Pons (tissue), 1 donor: ENCODE data around the gene DPP6.
"Not testable (repeated sequence)": the region's sequence is repeated elsewhere in the genome, so short reads cannot be mapped to it uniquely, and the experiment has no call there.

ENCODE experiments used
- DNase-seq: peaks from one replicate; pipeline ENCODE4 v3.0.0-alpha.2; 2016; ENCODE audit warnings: low spot score

DPP6 gene

GRCh38 chr7:154072395-154073181 is 20.4 kb downstream of the DPP6 start:
- not testable (repeated sequence) for DNase-seq

- not testable (repeated sequence) for DNase-seq
These were observed 26.3 kb downstream of the DPP6 start for GRCh38 chr7:154078523-154078922.

- DNase-seq = not testable (repeated sequence)
These were observed 28.1 kb downstream of the DPP6 start for GRCh38 chr7:154080249-154080648.

- DNase-seq = peak; percentile 71
These were observed 35.0 kb downstream of the DPP6 start for GRCh38 chr7:154087037-154087725.

GRCh38 chr7:154092093-154092492 is 39.9 kb downstream of the DPP6 start:
- not testable (repeated sequence) for DNase-seq

- not testable (repeated sequence) for DNase-seq
These were observed 43.0 kb downstream of the DPP6 start for GRCh38 chr7:154095201-154095600.

GRCh38 chr7:154105063-154105462 is 52.9 kb downstream of the DPP6 start:
- not testable (repeated sequence) for DNase-seq

GRCh38 chr7:154109615-154110014 is 57.4 kb downstream of the DPP6 start:
- not testable (repeated sequence) for DNase-seq

GRCh38 chr7:154113732-154114351 is 61.6 kb downstream of the DPP6 start:
- DNase-seq = not testable (repeated sequence)

- peak; percentile 22 for DNase-seq
These were observed 65.5 kb downstream of the DPP6 start for GRCh38 chr7:154117411-154118390.

GRCh38 chr7:154120825-154121224 is 68.6 kb downstream of the DPP6 start:
- DNase-seq = not testable (repeated sequence)

- not testable (repeated sequence) for DNase-seq
These were observed 70.5 kb downstream of the DPP6 start for GRCh38 chr7:154122720-154123119.

GRCh38 chr7:154123397-154123796 is 71.2 kb downstream of the DPP6 start:
- DNase-seq = not testable (repeated sequence)

- not testable (repeated sequence) for DNase-seq
These were observed 76.9 kb downstream of the DPP6 start for GRCh38 chr7:154129142-154129541.

- not testable (repeated sequence) for DNase-seq
These were observed 80.4 kb downstream of the DPP6 start for GRCh38 chr7:154132617-154133016.

- DNase-seq = not testable (repeated sequence)
These were observed 81.6 kb downstream of the DPP6 start for GRCh38 chr7:154133703-154134277.

- not testable (repeated sequence) for DNase-seq
These were observed 82.5 kb downstream of the DPP6 start for GRCh38 chr7:154134698-154135097.

- DNase-seq = not testable (repeated sequence)
These were observed 83.4 kb downstream of the DPP6 start for GRCh38 chr7:154135646-154136045.

GRCh38 chr7:154145922-154146706 is 93.9 kb downstream of the DPP6 start:
- not testable (repeated sequence) for DNase-seq

GRCh38 chr7:154146707-154147038 is 94.5 kb downstream of the DPP6 start:
- not testable (repeated sequence) for DNase-seq
